Skeletal muscle tissue (tissue), 4 donors: ENCODE results near the gene CNDP2. TPM values are rescaled to one million over a fixed set of nuclear protein-coding genes. Genes with fewer than 3 reads are reported as not detected.

Source experiments
- H3K27ac ChIP-seq: one replicate; pipeline ENCODE4 v1.7.0; 2013; ENCODE audit warnings: mild to moderate bottlenecking, low read depth, low read length, inconsistent platforms
- H3K27me3 ChIP-seq, 3 donors: one replicate each; pipeline ENCODE4 v1.7.0; 2013; ENCODE audit warnings: low read length in 3 of 3; ENCODE audit not compliant: control insufficient read depth in 3 of 3, insufficient read depth in 3 of 3
- H3K36me3 ChIP-seq, 3 donors: one replicate each; pipeline ENCODE4 v1.7.0; 2013; ENCODE audit warnings: low read length in 3 of 3; ENCODE audit not compliant: control insufficient read depth in 3 of 3, insufficient read depth in 3 of 3
- H3K4me1 ChIP-seq, 3 donors: one replicate each; pipeline ENCODE4 v1.7.0; 2013; ENCODE audit warnings: low read length in 3 of 3, mild to moderate bottlenecking in 3 of 3; ENCODE audit not compliant: control insufficient read depth in 3 of 3, insufficient read depth in 3 of 3
- H3K4me3 ChIP-seq, 3 donors: one replicate each; pipeline ENCODE4 v1.7.0; 2013; ENCODE audit warnings: low read length in 3 of 3
- H3K9ac ChIP-seq, 3 donors: one replicate each; pipeline ENCODE4 v1.7.0; 2013; ENCODE audit warnings: low read length in 3 of 3, mild to moderate bottlenecking in 3 of 3, moderate library complexity in 2 of 3, low read depth in 1 of 3
- H3K9me3 ChIP-seq, 3 donors: one replicate each; pipeline ENCODE4 v1.7.0; 2013; ENCODE audit warnings: low read length in 3 of 3; ENCODE audit not compliant: control insufficient read depth in 3 of 3
- total RNA-seq: library from RNA; depleted of rRNA; stranded (reverse); fragments of >200 nt; gene quantifications from one replicate; pipeline ENCODE4 v1.2.3, GENCODE V29; 2014
- donor health status: Osteomylitis.

Gene CNDP2
- total RNA-seq, 1 donor from 2014 or later = 25.6 TPM

DNA sequence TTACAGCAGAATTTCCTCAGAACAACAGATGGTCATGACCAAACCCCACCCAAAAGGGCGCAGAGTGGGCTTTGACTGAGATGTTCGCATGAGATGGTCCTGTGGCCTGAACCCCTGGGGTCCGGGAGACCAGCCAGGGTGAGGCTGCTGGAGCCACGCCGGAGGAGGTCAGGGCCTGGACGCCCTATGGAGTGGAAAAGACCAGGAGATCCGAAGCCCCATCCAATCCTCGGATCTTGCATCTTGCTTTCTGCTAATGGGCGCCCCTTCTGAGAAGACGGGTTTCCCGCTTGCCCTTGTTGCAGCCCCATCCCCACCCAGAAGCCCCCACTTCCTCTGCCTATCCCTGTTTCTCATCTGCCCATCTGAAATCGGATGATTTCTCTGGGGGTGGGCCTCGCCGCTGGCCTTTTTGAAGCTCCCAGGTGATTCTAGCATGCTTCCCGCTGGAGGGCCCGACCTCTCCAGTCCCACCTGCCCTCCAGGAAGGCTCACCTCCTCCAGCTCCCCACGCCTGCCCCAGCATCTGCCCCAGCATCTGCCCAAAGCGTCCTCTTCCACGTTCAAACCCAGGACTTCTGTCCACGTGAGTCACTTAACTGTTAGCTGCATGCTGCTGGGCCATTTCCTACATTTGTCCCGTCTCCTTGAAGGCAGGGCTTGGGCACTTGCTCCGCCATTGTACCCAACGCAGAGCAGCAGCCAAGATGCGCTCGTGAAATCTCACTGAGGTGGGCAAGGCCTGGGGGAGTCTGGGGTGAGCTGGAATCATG is 33.8 kb downstream of the CNDP2 start:
- no peak overlapping the region for H3K27ac ChIP-seq
- no peak overlapping the region for H3K4me3 ChIP-seq
- H3K27me3 ChIP-seq = peaks cover 0 to 2% (median 0%) of the 10 kb centered on the region in 3 donors
- H3K9me3 ChIP-seq = no peaks in the 10 kb centered on the region
- no peaks in the 10 kb centered on the region for H3K36me3 ChIP-seq
- H3K4me1 ChIP-seq = peaks cover 0 to 2% (median 0%) of the 10 kb centered on the region in 3 donors
- H3K9ac ChIP-seq = no peak overlapping the region

DNA sequence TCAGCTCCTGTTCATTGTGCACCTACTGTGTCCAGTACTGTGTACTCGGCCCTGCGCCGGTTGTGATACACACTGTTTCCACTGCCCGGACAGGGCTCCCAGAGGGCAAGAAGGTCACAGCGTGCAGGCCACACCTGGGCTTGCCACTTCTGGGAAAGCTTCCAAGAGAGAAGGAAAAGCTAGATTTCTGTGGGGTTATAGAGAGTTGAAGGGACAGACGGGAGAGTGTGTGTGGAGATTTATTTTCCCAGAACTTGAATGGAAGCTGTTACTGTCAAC is 34.4 kb downstream of the CNDP2 start:
- peaks cover 0 to 2% (median 0%) of the 10 kb centered on the region in 3 donors for H3K4me1 ChIP-seq
- H3K36me3 ChIP-seq = no peaks in the 10 kb centered on the region
- no peak overlapping the region for H3K27ac ChIP-seq
- H3K9ac ChIP-seq = no peak overlapping the region
- peaks cover 0 to 2% (median 0%) of the 10 kb centered on the region in 3 donors for H3K27me3 ChIP-seq
- no peak overlapping the region for H3K4me3 ChIP-seq
- H3K9me3 ChIP-seq = no peaks in the 10 kb centered on the region

DNA sequence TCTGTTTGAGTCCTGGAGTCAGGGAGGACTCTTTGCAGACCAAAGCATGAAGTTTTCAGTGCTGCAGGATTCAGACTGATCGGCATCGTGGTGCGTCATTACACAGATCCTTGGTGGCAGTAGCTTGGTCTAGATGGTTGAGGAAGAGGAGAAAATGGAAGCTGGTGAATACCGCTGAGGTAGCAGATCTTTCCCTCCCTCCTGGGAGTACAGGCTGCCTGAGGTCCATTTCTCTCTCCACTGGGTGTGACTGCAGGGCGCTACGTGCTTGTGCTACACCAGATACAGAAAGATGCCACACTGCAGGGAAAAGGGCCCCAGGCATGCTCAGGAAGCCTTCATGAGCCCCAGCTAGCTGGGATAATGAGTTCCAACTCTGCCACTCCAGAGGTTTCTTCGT is 34.9 kb downstream of the CNDP2 start:
- H3K9me3 ChIP-seq = no peaks in the 10 kb centered on the region
- no peaks in the 10 kb centered on the region for H3K4me1 ChIP-seq
- H3K4me3 ChIP-seq = no peak overlapping the region
- H3K36me3 ChIP-seq = no peaks in the 10 kb centered on the region
- no peak overlapping the region for H3K9ac ChIP-seq
- peaks cover 0 to 2% (median 0%) of the 10 kb centered on the region in 3 donors for H3K27me3 ChIP-seq
- no peak overlapping the region for H3K27ac ChIP-seq

GRCh38 chr18:74532511-74533025 is 36.4 kb downstream of the CNDP2 start:
- Histone ChIP-seq H3K9ac (no peak overlapping the region), H3K27me3 (peaks cover 0 to 2% (median 0%) of the 10 kb centered on the region in 3 donors), H3K4me3 (no peak overlapping the region), H3K9me3 (no peaks in the 10 kb centered on the region), H3K36me3 (no peaks in the 10 kb centered on the region), H3K27ac (no peak overlapping the region), H3K4me1 (no peaks in the 10 kb centered on the region)

- Histone ChIP-seq H3K4me1 (no peaks in the 10 kb centered on the region), H3K27ac (no peak overlapping the region), H3K4me3 (no peak overlapping the region), H3K9me3 (no peaks in the 10 kb centered on the region), H3K27me3 (peaks cover 0 to 2% (median 0%) of the 10 kb centered on the region in 3 donors), H3K9ac (no peak overlapping the region), H3K36me3 (no peaks in the 10 kb centered on the region)
These were observed 37.5 kb downstream of the CNDP2 start for GRCh38 chr18:74533666-74534065.

GRCh38 chr18:74534150-74534969 is 38.2 kb downstream of the CNDP2 start, which contains the start of gene CNDP1:
TSS of gene CNDP1 (plus strand) at chr18:74534500. CDS start at chr18:74534668, 168 bp downstream.
- peaks cover 0 to 3% (median under 1%) of the 10 kb centered on the region in 3 donors for H3K27me3 ChIP-seq
- H3K27ac ChIP-seq = no peak within 1 kb of the TSS
- no peaks in the 10 kb centered on the region for H3K9me3 ChIP-seq
- H3K4me3 ChIP-seq = no peak within 1 kb of the TSS
- H3K9ac ChIP-seq = no peak within 1 kb of the TSS
- no peaks in the 10 kb centered on the region for H3K4me1 ChIP-seq
- H3K36me3 ChIP-seq = no peaks in the 10 kb centered on the region

DNA sequence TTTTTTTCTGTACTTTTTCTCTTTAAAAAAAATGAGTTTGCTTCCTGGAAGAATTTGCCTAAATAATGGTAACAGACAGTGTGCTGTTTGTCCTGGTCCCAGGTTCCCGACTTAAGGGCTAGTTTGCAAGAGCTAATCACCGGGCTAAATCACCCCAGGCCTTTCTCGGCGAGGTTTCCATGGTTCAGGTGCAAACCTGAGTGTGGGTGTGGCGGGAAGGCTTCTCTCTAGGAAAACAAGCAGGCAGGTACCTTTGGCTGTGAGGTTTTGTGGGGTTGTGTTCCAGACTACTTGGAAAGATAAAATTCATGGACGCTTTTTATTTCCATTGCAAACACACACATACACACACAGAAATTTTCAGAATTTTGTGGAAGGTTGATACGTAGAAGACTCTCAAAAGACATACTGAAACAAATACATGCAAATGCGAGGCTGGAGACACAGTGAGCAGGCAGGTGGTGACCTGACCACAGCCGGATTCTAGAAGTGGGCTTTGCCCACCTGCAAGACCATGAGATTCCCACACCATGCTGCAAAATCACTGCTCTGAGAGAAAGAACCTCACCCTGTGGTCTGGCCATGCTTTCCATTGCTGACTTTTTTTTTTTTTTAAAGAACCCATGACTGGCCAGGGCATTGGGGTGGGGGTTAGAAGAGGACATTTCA is 39.0 kb downstream of the CNDP2 start:
- Histone ChIP-seq H3K36me3 (no peaks in the 10 kb centered on the region), H3K27ac (no peak overlapping the region), H3K27me3 (peaks cover 0 to 5% (median 4%) of the 10 kb centered on the region in 3 donors), H3K9ac (no peak overlapping the region), H3K9me3 (no peaks in the 10 kb centered on the region), H3K4me1 (no peaks in the 10 kb centered on the region), H3K4me3 (no peak overlapping the region)

- no peaks in the 10 kb centered on the region for H3K9me3 ChIP-seq
- H3K27ac ChIP-seq = no peak overlapping the region
- no peaks in the 10 kb centered on the region for H3K36me3 ChIP-seq
- peaks cover 0 to 21% (median 8%) of the 10 kb centered on the region in 3 donors for H3K27me3 ChIP-seq
- no peaks in the 10 kb centered on the region for H3K4me1 ChIP-seq
- H3K4me3 ChIP-seq = no peak overlapping the region
- H3K9ac ChIP-seq = no peak overlapping the region
These were observed 43.1 kb downstream of the CNDP2 start for GRCh38 chr18:74539289-74539688.

DNA sequence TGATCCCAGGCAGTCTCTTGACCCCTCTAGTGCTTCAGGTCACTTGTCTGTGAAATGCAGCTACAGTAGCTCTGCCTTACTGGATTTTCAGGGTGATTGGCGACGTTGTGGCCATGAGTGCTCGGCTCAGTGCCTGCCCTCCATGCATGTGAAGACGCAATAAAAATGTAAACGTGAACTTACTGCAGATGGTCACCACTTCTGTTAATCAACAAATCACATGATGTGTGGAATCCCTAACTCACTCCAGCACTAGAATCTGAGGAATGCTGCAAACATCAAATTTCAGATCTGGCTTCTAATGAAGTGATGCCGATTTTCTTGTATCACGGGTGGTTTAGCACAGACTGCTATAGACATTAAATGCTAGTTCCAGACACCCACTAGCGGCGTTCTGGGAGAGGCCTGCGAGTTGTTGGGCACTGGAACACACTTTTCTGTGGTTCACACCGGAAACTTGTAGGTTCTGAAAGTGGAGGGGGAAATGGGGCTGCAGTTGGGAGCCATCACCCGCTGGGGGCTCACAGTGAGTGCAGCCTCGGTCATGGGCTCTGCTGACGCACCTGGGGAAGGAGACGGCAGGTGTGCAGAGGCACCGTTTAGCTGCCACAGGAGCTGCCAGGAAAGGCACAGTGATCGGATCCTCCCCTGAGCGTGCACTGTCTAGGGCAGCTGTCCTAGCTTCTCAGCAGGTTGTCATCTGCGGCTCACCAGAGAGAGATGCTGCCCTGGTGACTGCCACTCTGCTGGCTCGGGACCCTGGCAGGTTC is 44.7 kb downstream of the CNDP2 start:
- peaks cover 0 to 21% (median 12%) of the 10 kb centered on the region in 3 donors for H3K27me3 ChIP-seq
- no peaks in the 10 kb centered on the region for H3K4me1 ChIP-seq
- H3K9me3 ChIP-seq = no peaks in the 10 kb centered on the region
- H3K4me3 ChIP-seq = no peak overlapping the region
- no peak overlapping the region for H3K27ac ChIP-seq
- H3K9ac ChIP-seq = no peak overlapping the region
- no peaks in the 10 kb centered on the region for H3K36me3 ChIP-seq
